ENCODE results near the gene MPZL3.

DNA sequence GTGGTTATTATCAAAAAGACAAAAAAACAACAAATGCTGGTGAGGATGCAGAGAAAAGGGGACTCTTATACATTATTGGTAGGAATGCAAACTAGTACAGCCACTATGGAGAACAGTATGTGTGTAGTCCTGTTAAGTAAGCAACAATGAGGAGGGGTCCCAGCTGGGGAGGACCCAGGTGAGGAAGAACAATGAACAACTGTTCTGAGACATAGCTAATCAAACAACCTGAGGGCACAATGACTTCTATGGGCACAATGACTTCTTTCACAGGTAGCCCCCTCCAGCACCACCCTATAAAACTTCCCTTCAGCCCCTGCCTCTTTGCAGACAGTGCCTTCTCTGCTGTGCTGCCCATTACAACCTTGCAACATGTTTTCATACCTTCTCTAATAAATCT is 32.9 kb downstream of the MPZL3 start:
- TF ChIP-seq, protein P1, sequence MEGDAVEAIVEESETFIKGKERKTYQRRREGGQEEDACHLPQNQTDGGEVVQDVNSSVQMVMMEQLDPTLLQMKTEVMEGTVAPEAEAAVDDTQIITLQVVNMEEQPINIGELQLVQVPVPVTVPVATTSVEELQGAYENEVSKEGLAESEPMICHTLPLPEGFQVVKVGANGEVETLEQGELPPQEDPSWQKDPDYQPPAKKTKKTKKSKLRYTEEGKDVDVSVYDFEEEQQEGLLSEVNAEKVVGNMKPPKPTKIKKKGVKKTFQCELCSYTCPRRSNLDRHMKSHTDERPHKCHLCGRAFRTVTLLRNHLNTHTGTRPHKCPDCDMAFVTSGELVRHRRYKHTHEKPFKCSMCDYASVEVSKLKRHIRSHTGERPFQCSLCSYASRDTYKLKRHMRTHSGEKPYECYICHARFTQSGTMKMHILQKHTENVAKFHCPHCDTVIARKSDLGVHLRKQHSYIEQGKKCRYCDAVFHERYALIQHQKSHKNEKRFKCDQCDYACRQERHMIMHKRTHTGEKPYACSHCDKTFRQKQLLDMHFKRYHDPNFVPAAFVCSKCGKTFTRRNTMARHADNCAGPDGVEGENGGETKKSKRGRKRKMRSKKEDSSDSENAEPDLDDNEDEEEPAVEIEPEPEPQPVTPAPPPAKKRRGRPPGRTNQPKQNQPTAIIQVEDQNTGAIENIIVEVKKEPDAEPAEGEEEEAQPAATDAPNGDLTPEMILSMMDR (IDR thresholded peaks at IDR 0.05) = no peak
- no peak for TF ChIP-seq POLR2A (IDR thresholded peaks at IDR 0.05)
